B cell (primary cell): ENCODE data around the gene MTUS2. TPM values are rescaled to one million over a fixed set of nuclear protein-coding genes. Genes with fewer than 3 reads are reported as not detected.

Experiments
- ATAC-seq: fragments of 200-7000 bp; cut with Tn5 transposase; one replicate; pipeline ENCODE4 v1.10.0; 2021; ENCODE audit warnings: low read depth, mild to moderate bottlenecking, moderate number of reproducible peaks, moderate library complexity
- CTCF ChIA-PET: fragments of 350-600 bp; sonication (Branson Sonifier 250); formaldehyde crosslinking; loops from one replicate; lab custom pipeline; 2021; ENCODE audit warnings: antibody characterized with exemption, inconsistent platforms; lab: Charles Lee
- POLR2A ChIA-PET: fragments of 350-600 bp; sonication (Branson Sonifier 250); formaldehyde crosslinking; loops from one replicate; lab custom pipeline; 2021; ENCODE audit warnings: antibody characterized with exemption; lab: Charles Lee
- DNase-seq: peaks from one replicate; pipeline ENCODE4 v3.0.0; 2013
- H2AFZ ChIP-seq: 2 replicates; pipeline ENCODE4 v1.6.1; 2012; ENCODE audit warnings: mild to moderate bottlenecking, low read depth, low read length; ENCODE audit not compliant: insufficient read depth, poor library complexity, severe bottlenecking
- H3K27ac ChIP-seq, 2 donors: 1 replicate in 1 of 2; 2 replicates in 1 of 2; pipeline ENCODE4 v1.5.1; 2012 to 2013; ENCODE audit warnings: low read length in 2 of 2, mild to moderate bottlenecking in 2 of 2, moderate library complexity in 1 of 2
- H3K27me3 ChIP-seq, 4 experiments: fragments of 200-600 bp in 1 of 4; sonication (generic) in 1 of 4; replicated peaks in 1 of 4; 1 replicate in 2 of 4; 2 replicates in 2 of 4; pipeline versions ENCODE4 v1.6.1 to v1.7.0; 2013 to 2016; ENCODE audit warnings: low read length in 3 of 4, mild to moderate bottlenecking in 2 of 4, mixed read lengths in 1 of 4, moderate library complexity in 1 of 4; ENCODE audit not compliant: insufficient read depth in 4 of 4, control insufficient read depth in 3 of 4; ENCODE audit errors: control extremely low read depth in 1 of 4
- H3K36me3 ChIP-seq, 2 experiments: replicated peaks in 1 of 2; 1 replicate in 1 of 2; 2 replicates in 1 of 2; pipeline versions ENCODE4 v1.6.1 to v1.7.1; 2013; ENCODE audit warnings: low read length in 1 of 2; ENCODE audit not compliant: insufficient read depth in 2 of 2, control insufficient read depth in 1 of 2; ENCODE audit errors: control extremely low read depth in 1 of 2, extremely low read depth in 1 of 2
- H3K4me1 ChIP-seq, 2 donors: fragments of 200-600 bp in 1 of 2; sonication (generic) in 1 of 2; 1 replicate in 1 of 2; 2 replicates in 1 of 2; pipeline versions ENCODE4 v1.5.1 to v1.6.1; 2013 to 2017; ENCODE audit warnings: low read length in 2 of 2; ENCODE audit not compliant: control insufficient read depth in 2 of 2, insufficient read depth in 2 of 2
- H3K4me2 ChIP-seq: replicated peaks from 2 replicates; pipeline ENCODE3; 2012; ENCODE audit warnings: mild to moderate bottlenecking, low read depth, low read length; ENCODE audit not compliant: poor library complexity, severe bottlenecking
- H3K4me3 ChIP-seq, 5 experiments: fragments of 200-600 bp in 1 of 5; sonication (generic) in 1 of 5; 1 replicate in 3 of 5; 2 replicates in 2 of 5; pipeline versions ENCODE4 v1.5.1 to v1.7.0; 2011 to 2016; ENCODE audit warnings: low read length in 4 of 5, mild to moderate bottlenecking in 4 of 5, low read depth in 2 of 5, control low read depth in 1 of 5, moderate library complexity in 1 of 5; ENCODE audit not compliant: insufficient read depth in 1 of 5; ENCODE audit errors: control extremely low read depth in 1 of 5, extremely low read depth in 1 of 5
- H3K79me2 ChIP-seq: fragments of 200-600 bp; sonication (generic); one replicate; pipeline ENCODE4 v1.6.0; 2016; ENCODE audit warnings: low read length; ENCODE audit not compliant: control insufficient read depth, insufficient read depth
- H3K9ac ChIP-seq: fragments of 200-600 bp; sonication (generic); 2 replicates; pipeline ENCODE4 v1.6.1; 2017; ENCODE audit warnings: mild to moderate bottlenecking, low read length, moderate library complexity
- H3K9me3 ChIP-seq, 3 donors: one replicate each; pipeline versions ENCODE4 v1.6.1 to v1.7.1; 2013; ENCODE audit warnings: low read length in 2 of 3; ENCODE audit not compliant: control insufficient read depth in 2 of 3, insufficient read depth in 1 of 3; ENCODE audit errors: control extremely low read depth in 1 of 3
- H4K20me1 ChIP-seq: 2 replicates; pipeline ENCODE4 v1.6.0; 2012; ENCODE audit warnings: mild to moderate bottlenecking, low read length; ENCODE audit not compliant: insufficient read depth, control insufficient read depth, poor library complexity, severe bottlenecking
- H3K27ac Mint-ChIP-seq: one replicate; pipeline ENCODE4 v1.8.0; 2021; ENCODE audit warnings: mixed read lengths
- H3K27me3 Mint-ChIP-seq: one replicate; pipeline ENCODE4 v1.8.0; 2021; ENCODE audit warnings: mixed read lengths
- H3K4me1 Mint-ChIP-seq: one replicate; pipeline ENCODE4 v1.8.0; 2021; ENCODE audit warnings: mixed read lengths
- H3K4me3 Mint-ChIP-seq: one replicate; pipeline ENCODE4 v1.8.0; 2021; ENCODE audit warnings: mixed read lengths
- H3K9me3 Mint-ChIP-seq: one replicate; pipeline ENCODE4 v1.8.0; 2022; ENCODE audit warnings: mixed read lengths; ENCODE audit not compliant: insufficient read depth
- EZH2 ChIP-seq: IDR thresholded peaks from 2 replicates; pipeline ENCODE4 v1.6.1; 2012; ENCODE audit warnings: borderline replicate concordance, low read depth, mild to moderate bottlenecking, moderate library complexity, low read length; ENCODE audit not compliant: insufficient read depth, poor library complexity, severe bottlenecking
- WGBS: methylation state at CpG from one replicate; pipeline ENCODE4 v1.1.5; 2013; ENCODE audit warnings: missing lambda C conversion rate; ENCODE audit not compliant: insufficient coverage; 5-methylcytosine and 5-hydroxymethylcytosine counted together
- intact Hi-C: fragments of 100-400 bp; cut with micrococcal nuclease; formaldehyde crosslinking; loops from one replicate; pipeline ENCODE4 v1.10.0; 2022
- polyA plus RNA-seq: library from polyadenylated mRNA; depleted of rRNA; stranded (reverse); fragments of >200 nt; gene quantifications from 2 replicates; pipeline ENCODE4 v1.2.3, GENCODE V29; 2012
- total RNA-seq, 2 donors: library from RNA; stranded (reverse); fragments of 120-200 nt in 1 of 2; gene quantifications; 1 replicate in 1 of 2; 2 replicates in 1 of 2; pipeline versions ENCODE4 v1.2.3 to v1.2.4, GENCODE V29; 2013 to 2022
- TF ChIP-seq, protein P1 (sequence below): fragments of 200-600 bp; IDR thresholded peaks from one replicate; pipeline ENCODE4 v1.8.0; 2022; ENCODE audit warnings: antibody characterized with exemption, mild to moderate bottlenecking

Gene MTUS2
- total and polyA plus RNA-seq, 2 donors (not counting 1 experiment from before 2014, with no cell fraction given): 0.12 TPM; not detected in 1

DNA sequence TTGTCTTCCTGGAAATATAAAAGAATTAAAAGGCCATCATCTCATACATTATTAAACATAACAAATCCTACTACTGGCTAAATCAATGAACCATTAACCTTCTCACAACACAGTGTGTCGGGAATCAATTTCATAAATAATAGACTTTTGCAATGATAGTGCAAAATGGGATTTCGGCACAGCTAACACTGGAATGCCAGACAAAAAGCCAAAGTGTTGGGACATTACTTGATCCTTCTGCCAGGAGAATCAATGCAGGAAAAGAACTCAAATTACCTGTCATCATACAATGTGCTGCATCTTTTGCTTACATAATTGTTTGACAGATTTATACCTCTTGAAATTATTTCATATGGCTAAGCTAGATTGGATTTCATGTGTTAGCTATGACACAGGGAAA is 334.3 kb downstream of the MTUS2 start:
- Histone ChIP-seq H3K4me2 (no peak overlapping the region), H3K4me3 (no peak overlapping the region), H3K36me3 (no peaks in the 10 kb centered on the region), H2AFZ (no peak overlapping the region), H3K27me3 (peaks cover 0 to 3% (median 0%) of the 10 kb centered on the region in 4 experiments), H3K4me1 (no peaks in the 10 kb centered on the region), H3K27ac (no peak overlapping the region), H4K20me1 (no peaks in the 10 kb centered on the region), H3K79me2 (no peaks in the 10 kb centered on the region), H3K9me3 (peaks cover 2 to 4% (median 3%) of the 10 kb centered on the region in 3 donors), H3K9ac (no peak overlapping the region)
- ChIA-PET CTCF (no interaction called here), POLR2A (no interaction called here)
- intact Hi-C loops: no loop called here
- Mint-ChIP-seq H3K4me1 (no peaks in the 10 kb centered on the region), H3K4me3 (no peak overlapping the region), H3K27ac (no peak overlapping the region), H3K9me3 (peaks cover 2% of the 10 kb centered on the region), H3K27me3 (peaks cover 19% of the 10 kb centered on the region)
- no peak for TF ChIP-seq EZH2
- TF ChIP-seq, protein P1, sequence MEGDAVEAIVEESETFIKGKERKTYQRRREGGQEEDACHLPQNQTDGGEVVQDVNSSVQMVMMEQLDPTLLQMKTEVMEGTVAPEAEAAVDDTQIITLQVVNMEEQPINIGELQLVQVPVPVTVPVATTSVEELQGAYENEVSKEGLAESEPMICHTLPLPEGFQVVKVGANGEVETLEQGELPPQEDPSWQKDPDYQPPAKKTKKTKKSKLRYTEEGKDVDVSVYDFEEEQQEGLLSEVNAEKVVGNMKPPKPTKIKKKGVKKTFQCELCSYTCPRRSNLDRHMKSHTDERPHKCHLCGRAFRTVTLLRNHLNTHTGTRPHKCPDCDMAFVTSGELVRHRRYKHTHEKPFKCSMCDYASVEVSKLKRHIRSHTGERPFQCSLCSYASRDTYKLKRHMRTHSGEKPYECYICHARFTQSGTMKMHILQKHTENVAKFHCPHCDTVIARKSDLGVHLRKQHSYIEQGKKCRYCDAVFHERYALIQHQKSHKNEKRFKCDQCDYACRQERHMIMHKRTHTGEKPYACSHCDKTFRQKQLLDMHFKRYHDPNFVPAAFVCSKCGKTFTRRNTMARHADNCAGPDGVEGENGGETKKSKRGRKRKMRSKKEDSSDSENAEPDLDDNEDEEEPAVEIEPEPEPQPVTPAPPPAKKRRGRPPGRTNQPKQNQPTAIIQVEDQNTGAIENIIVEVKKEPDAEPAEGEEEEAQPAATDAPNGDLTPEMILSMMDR: no peak
- no CpG with 5 or more reads among the region's 2 CpGs for WGBS
- DNase-seq (no peak), ATAC-seq (no peak)

DNA sequence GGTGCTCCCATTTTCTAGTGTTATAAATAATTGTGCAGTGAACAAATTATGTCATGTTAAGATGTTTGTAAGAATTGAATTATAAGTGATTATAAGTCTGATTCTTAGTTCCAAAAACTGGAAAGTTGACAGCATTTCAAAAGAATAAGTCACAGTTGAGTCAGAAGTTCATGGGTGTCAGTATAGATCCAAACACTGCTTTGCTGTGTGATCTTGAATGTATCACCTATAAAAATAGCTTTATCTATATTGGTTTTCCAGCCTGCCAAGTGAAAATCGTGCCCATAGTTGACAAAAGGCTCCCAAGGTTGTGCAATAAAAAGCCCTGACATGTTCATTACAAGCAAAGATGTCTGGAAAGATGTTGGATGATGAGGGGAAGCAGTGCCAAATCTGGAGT is 336.0 kb downstream of the MTUS2 start:
- DNase-seq: no peak
- no peaks in the 10 kb centered on the region for H4K20me1 ChIP-seq
- POLR2A ChIA-PET: no interaction called here
- TF ChIP-seq, protein P1: no peak
- TF ChIP-seq EZH2: no peak
- Mint-ChIP-seq H3K4me3 (no peak overlapping the region), H3K4me1 (no peaks in the 10 kb centered on the region), H3K27me3 (peaks cover 19% of the 10 kb centered on the region), H3K27ac (no peak overlapping the region), H3K9me3 (peaks cover 2% of the 10 kb centered on the region)
- no peaks in the 10 kb centered on the region for H3K79me2 ChIP-seq
- no peak overlapping the region for H3K9ac ChIP-seq
- H3K27ac ChIP-seq: no peak overlapping the region
- intact Hi-C loops: no loop called here
- H2AFZ ChIP-seq: no peak overlapping the region
- 20% methylated on average over 1 of the region's 1 CpG for WGBS
- CTCF ChIA-PET: no interaction called here
- H3K4me3 ChIP-seq: no peak overlapping the region
- H3K27me3 ChIP-seq: peaks cover 0 to 3% (median 0%) of the 10 kb centered on the region in 4 experiments
- H3K4me2 ChIP-seq: no peak overlapping the region
- no peaks in the 10 kb centered on the region for H3K36me3 ChIP-seq
- peaks cover 2 to 4% (median 3%) of the 10 kb centered on the region in 3 donors for H3K9me3 ChIP-seq
- H3K4me1 ChIP-seq: no peaks in the 10 kb centered on the region
- ATAC-seq: no peak
